Stimulated activated CD8-positive, alpha-beta memory T cell treated with anti-CD3 and anti-CD28 coated beads, Interleukin-12 subunit alpha, Interleukin-12 subunit beta, amount 100 ng/mL, for 24 hours (primary cell): ENCODE measurements around the gene EXOSC7.

Experiments used
- DNase-seq: peaks from one replicate; pipeline ENCODE4 v3.0.0-alpha.2; 2020; ENCODE audit errors: extremely low read depth

Gene EXOSC7

GRCh38 chr3:45054196-45054857, 78.3 kb downstream of the EXOSC7 start:
- no peak for DNase-seq

- DNase-seq: no peak
These were observed 79.0 kb downstream of the EXOSC7 start for GRCh38 chr3:45055032-45055410.

- DNase-seq: no peak
These were observed 79.5 kb downstream of the EXOSC7 start for GRCh38 chr3:45055411-45056143.

- DNase-seq: no peak
These were observed 80.7 kb downstream of the EXOSC7 start for GRCh38 chr3:45056608-45057301.

- no peak for DNase-seq
These were observed 81.5 kb downstream of the EXOSC7 start for GRCh38 chr3:45057557-45057956.

- DNase-seq: no peak
These were observed 83.1 kb downstream of the EXOSC7 start for GRCh38 chr3:45059132-45059531.

GRCh38 chr3:45060165-45060892, 84.3 kb downstream of the EXOSC7 start:
- DNase-seq: no peak
